Activated T-cell treated with anti-CD3 and anti-CD28 coated beads, Interleukin-2, amount 50 U/mL, for 24 hours (primary cell): ENCODE measurements around the gene PRDM4.

Experiments
- DNase-seq: peaks from one replicate; pipeline ENCODE4 v3.0.0-alpha.2; 2020
- H3K27ac Mint-ChIP-seq: 2 replicates; pipeline ENCODE4 v1.8.0; 2020; ENCODE audit warnings: mild to moderate bottlenecking, mixed read lengths
- H3K27me3 Mint-ChIP-seq: 2 replicates; pipeline ENCODE4 v1.8.0; 2020; ENCODE audit warnings: mixed read lengths
- H3K36me3 Mint-ChIP-seq: 2 replicates; pipeline ENCODE4 v1.8.0; 2020; ENCODE audit warnings: low read depth, mixed read lengths
- H3K4me1 Mint-ChIP-seq: 2 replicates; pipeline ENCODE4 v1.8.0; 2020; ENCODE audit warnings: low read depth, mixed read lengths
- H3K4me3 Mint-ChIP-seq: 2 replicates; pipeline ENCODE4 v1.8.0; 2020; ENCODE audit warnings: mild to moderate bottlenecking, moderate library complexity, mixed read lengths
- H3K9me3 Mint-ChIP-seq: 2 replicates; pipeline ENCODE4 v1.8.0; 2020; ENCODE audit warnings: mixed read lengths

Gene PRDM4, protein sequence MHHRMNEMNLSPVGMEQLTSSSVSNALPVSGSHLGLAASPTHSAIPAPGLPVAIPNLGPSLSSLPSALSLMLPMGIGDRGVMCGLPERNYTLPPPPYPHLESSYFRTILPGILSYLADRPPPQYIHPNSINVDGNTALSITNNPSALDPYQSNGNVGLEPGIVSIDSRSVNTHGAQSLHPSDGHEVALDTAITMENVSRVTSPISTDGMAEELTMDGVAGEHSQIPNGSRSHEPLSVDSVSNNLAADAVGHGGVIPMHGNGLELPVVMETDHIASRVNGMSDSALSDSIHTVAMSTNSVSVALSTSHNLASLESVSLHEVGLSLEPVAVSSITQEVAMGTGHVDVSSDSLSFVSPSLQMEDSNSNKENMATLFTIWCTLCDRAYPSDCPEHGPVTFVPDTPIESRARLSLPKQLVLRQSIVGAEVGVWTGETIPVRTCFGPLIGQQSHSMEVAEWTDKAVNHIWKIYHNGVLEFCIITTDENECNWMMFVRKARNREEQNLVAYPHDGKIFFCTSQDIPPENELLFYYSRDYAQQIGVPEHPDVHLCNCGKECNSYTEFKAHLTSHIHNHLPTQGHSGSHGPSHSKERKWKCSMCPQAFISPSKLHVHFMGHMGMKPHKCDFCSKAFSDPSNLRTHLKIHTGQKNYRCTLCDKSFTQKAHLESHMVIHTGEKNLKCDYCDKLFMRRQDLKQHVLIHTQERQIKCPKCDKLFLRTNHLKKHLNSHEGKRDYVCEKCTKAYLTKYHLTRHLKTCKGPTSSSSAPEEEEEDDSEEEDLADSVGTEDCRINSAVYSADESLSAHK

GRCh38 chr12:107760809-107761501 lies at the start of gene PRDM4:
TSS of gene PRDM4 (minus strand) at chr12:107761137. CDS start at chr12:107760515, 622 bp downstream.
- H3K4me1 Mint-ChIP-seq = peaks cover 31% of the 10 kb centered on the region
- H3K36me3 Mint-ChIP-seq = peaks cover 42% of the 10 kb centered on the region
- peak within 1 kb of the TSS; percentile 93 for H3K27ac Mint-ChIP-seq
- H3K27me3 Mint-ChIP-seq = no peaks in the 10 kb centered on the region
- no peaks in the 10 kb centered on the region for H3K9me3 Mint-ChIP-seq
- H3K4me3 Mint-ChIP-seq = peak within 1 kb of the TSS; percentile 91
- DNase-seq = peak; percentile 93

- H3K4me1 Mint-ChIP-seq = no peaks in the 10 kb centered on the region
- H3K27me3 Mint-ChIP-seq = peaks cover 27% of the 10 kb centered on the region
- H3K9me3 Mint-ChIP-seq = no peaks in the 10 kb centered on the region
- H3K27ac Mint-ChIP-seq = no peak overlapping the region
- no peak for DNase-seq
- no peak overlapping the region for H3K4me3 Mint-ChIP-seq
- no peaks in the 10 kb centered on the region for H3K36me3 Mint-ChIP-seq
These were observed 46.7 kb upstream of the PRDM4 start for GRCh38 chr12:107807471-107808150.

DNA sequence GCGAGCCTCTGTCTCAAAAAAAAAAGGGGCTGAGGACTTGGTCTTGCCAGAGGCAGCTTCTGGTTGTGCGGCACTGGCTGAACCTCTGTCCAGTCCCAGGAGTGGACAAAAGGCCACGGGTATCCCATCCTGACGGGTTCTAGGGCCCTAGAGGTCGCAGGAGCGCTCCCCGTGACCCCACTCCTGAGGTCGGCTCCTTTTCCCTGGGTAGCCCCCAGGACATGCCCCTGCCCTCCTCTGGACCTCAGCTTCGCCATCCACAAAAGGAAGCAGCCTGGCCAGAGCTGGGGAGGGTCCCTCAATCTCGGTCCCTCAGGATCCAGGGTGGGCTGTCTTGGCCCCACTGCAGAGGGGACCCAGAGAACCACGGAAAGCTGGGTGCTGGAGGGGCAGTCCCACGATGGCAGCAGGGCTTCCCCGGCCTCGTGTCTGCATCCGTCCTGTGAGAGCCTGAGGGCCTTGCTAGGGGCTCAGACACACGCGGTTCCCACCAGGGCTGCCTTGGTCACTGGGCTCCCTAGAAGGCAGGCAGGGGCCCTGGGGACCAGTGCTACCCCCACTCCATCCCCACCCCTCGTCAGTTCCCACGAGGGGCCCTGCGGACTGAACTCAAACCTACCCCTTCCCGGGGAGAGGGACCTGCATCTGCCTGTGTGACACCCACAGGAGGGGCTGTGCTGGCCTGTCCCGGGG lies 44.7 kb upstream of the PRDM4 start:
- no peaks in the 10 kb centered on the region for H3K4me1 Mint-ChIP-seq
- H3K36me3 Mint-ChIP-seq = no peaks in the 10 kb centered on the region
- H3K27ac Mint-ChIP-seq = no peak overlapping the region
- H3K9me3 Mint-ChIP-seq = no peaks in the 10 kb centered on the region
- peaks cover 28% of the 10 kb centered on the region for H3K27me3 Mint-ChIP-seq
- no peak overlapping the region for H3K4me3 Mint-ChIP-seq
- DNase-seq = no peak

DNA sequence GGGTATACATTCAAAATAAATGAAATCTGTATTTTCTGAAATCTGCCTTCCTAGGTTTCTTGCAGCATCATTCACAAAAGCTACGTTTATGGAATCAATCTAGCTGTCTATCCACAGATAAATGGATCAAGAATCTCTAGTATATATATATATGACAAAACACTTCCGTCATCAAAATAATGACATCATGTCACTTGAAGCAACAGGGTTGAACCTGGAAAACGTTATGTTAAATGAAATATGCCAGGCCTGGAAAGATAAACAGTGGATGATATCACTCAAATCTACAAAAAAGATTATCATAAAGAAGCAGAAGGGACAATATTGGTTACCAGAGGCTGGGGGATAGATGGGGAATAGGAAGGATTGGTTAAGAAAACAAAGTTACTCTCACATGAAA lies 42.2 kb upstream of the PRDM4 start:
- Mint-ChIP-seq H3K27me3 (peaks cover 20% of the 10 kb centered on the region), H3K4me3 (no peak overlapping the region), H3K36me3 (no peaks in the 10 kb centered on the region), H3K9me3 (no peaks in the 10 kb centered on the region), H3K4me1 (no peaks in the 10 kb centered on the region), H3K27ac (no peak overlapping the region)
- no peak for DNase-seq

DNA sequence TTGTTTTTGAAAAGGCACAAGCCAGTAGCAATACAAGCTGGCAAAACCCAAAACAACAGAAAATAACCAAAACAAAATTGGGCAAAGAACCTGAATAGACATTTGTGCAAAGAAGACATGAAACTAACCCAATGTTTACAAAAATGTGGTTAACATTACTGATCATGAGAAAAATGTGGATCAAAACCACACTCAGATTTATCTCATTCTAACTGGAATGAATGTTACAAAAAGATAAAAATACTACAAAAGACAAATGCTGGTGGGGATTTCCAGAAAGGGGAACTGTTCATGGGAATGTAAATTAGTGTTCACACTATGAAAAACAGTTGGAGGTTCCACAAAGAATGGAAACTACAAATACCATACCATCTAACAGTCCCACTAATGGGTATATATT lies 40.2 kb upstream of the PRDM4 start:
- Mint-ChIP-seq H3K27ac (no peak overlapping the region), H3K27me3 (peaks cover 29% of the 10 kb centered on the region), H3K36me3 (no peaks in the 10 kb centered on the region), H3K4me1 (no peaks in the 10 kb centered on the region), H3K9me3 (no peaks in the 10 kb centered on the region), H3K4me3 (no peak overlapping the region)
- DNase-seq = no peak

DNA sequence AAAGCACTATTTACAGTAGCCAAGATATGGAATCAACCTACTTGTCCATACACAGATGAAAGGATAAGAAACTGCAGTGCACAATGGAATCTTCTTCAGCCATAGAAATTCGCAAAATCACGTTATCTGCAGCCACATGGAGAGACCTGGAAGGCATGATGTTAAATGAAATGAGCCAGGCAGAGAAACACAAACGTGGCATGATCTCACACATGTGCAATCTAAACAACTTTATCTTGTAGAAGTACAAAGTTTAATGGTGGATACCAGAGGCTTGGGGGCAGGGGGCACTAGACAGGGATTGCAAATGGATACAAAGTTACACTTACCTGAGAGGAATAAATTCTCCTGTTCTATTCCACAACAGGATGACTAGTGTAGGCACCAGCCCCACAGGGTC lies 37.6 kb upstream of the PRDM4 start:
- H3K4me1 Mint-ChIP-seq = no peaks in the 10 kb centered on the region
- no peaks in the 10 kb centered on the region for H3K36me3 Mint-ChIP-seq
- H3K27ac Mint-ChIP-seq = no peak overlapping the region
- no peaks in the 10 kb centered on the region for H3K9me3 Mint-ChIP-seq
- no peak overlapping the region for H3K4me3 Mint-ChIP-seq
- DNase-seq = no peak
- peaks cover 51% of the 10 kb centered on the region for H3K27me3 Mint-ChIP-seq

DNA sequence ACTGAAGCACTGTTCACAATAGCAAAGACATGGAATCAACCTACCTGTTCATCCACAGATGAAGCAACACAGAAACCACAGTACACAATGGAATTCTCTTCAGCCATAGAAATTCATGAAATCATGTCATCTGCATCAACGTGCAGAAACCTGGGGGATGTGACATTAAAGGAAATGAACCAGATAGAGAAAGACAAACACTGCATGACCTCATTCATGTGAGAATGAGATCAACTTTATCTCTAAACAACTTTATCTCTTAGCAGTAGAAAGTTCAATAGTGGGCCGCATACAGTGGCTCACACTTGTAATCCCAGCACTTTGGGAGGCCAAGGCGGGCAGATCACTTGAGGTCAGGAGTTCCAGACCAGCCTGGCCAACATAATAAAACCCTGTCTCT lies 33.5 kb upstream of the PRDM4 start:
- H3K27ac Mint-ChIP-seq = no peak overlapping the region
- H3K9me3 Mint-ChIP-seq = peaks cover 8% of the 10 kb centered on the region
- no peaks in the 10 kb centered on the region for H3K4me1 Mint-ChIP-seq
- H3K27me3 Mint-ChIP-seq = peaks cover 50% of the 10 kb centered on the region
- H3K4me3 Mint-ChIP-seq = no peak overlapping the region
- DNase-seq = no peak
- no peaks in the 10 kb centered on the region for H3K36me3 Mint-ChIP-seq

GRCh38 chr12:107791465-107792089 lies 30.6 kb upstream of the PRDM4 start:
- Mint-ChIP-seq H3K27me3 (peaks cover 37% of the 10 kb centered on the region), H3K27ac (no peak overlapping the region), H3K4me1 (no peaks in the 10 kb centered on the region), H3K36me3 (no peaks in the 10 kb centered on the region), H3K9me3 (peaks cover 8% of the 10 kb centered on the region), H3K4me3 (no peak overlapping the region)
- no peak for DNase-seq

DNA sequence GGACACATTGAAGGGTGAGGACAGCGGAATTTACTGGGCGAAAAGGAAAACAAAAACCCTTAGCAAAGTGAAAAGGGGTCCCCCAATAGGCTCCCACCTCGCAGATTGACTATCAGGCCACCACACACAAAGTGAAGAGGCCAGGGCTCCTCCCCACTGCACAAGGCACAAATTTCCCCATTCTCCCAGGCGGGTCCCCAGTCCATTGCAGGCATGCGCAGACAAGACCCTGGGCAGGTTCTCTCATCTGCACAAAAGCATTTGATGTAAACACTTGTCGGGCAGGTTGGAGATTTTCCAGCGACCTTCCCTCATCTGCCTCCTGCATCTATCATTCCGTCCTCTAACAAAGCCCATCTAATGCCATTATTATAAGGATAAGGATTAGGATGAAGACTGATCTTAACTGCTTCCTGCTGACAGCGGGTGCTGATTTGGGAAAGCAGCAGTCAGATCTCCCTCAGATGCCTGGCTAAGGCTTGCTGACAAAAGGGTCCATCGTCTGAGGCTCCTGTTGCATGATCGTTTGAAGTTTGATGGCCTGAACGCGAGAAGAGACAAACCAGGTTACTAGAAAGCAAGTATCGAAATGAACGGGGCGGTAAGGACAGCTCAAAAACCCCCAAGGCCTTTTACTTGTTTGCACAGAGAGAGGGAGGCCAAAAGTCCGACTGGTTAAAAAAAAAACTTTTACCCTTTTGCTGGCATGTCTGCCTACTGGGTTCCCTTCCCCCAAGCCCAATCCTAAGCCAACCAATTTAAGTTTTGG lies 27.9 kb upstream of the PRDM4 start:
- Mint-ChIP-seq H3K36me3 (no peaks in the 10 kb centered on the region), H3K27me3 (peaks cover 16% of the 10 kb centered on the region), H3K4me3 (no peak overlapping the region), H3K9me3 (peaks cover 8% of the 10 kb centered on the region), H3K4me1 (peaks cover 2% of the 10 kb centered on the region), H3K27ac (no peak overlapping the region)
- DNase-seq = no peak

DNA sequence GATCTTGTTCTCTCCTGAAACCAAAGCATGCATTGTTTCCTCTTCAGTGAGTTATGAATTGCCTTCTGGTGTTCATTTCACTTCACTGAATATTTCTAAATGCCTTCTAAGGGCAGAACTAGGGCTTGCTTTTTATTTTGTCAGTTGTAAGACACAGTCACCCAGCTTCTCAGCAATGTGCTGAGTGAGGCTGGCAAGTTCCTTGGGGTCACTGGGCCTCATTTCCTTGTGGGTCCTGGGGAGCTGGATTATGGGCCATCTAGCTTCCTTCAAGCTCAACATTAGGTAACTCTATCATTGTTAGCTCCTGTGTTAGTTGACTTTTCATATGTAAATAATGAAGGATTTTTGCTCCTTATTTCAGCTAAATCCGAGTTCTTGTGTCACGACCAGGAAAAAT lies 27.3 kb upstream of the PRDM4 start:
- no peak for DNase-seq
- no peak overlapping the region for H3K4me3 Mint-ChIP-seq
- no peak overlapping the region for H3K27ac Mint-ChIP-seq
- peaks cover 2% of the 10 kb centered on the region for H3K4me1 Mint-ChIP-seq
- H3K9me3 Mint-ChIP-seq = peaks cover 8% of the 10 kb centered on the region
- H3K27me3 Mint-ChIP-seq = peaks cover 14% of the 10 kb centered on the region
- no peaks in the 10 kb centered on the region for H3K36me3 Mint-ChIP-seq

GRCh38 chr12:107783406-107784376 lies 22.8 kb upstream of the PRDM4 start:
- Mint-ChIP-seq H3K9me3 (no peaks in the 10 kb centered on the region), H3K4me3 (no peak overlapping the region), H3K27me3 (peaks cover 29% of the 10 kb centered on the region), H3K27ac (no peak overlapping the region), H3K36me3 (no peaks in the 10 kb centered on the region), H3K4me1 (peaks cover 2% of the 10 kb centered on the region)
- DNase-seq = no peak

- Mint-ChIP-seq H3K36me3 (no peaks in the 10 kb centered on the region), H3K4me1 (peaks cover 2% of the 10 kb centered on the region), H3K4me3 (no peak overlapping the region), H3K27ac (no peak overlapping the region), H3K9me3 (no peaks in the 10 kb centered on the region), H3K27me3 (peaks cover 42% of the 10 kb centered on the region)
- no peak for DNase-seq
These were observed 21.1 kb upstream of the PRDM4 start for GRCh38 chr12:107782067-107782466.
